ENCODE results near the gene PRKCB.

DNA sequence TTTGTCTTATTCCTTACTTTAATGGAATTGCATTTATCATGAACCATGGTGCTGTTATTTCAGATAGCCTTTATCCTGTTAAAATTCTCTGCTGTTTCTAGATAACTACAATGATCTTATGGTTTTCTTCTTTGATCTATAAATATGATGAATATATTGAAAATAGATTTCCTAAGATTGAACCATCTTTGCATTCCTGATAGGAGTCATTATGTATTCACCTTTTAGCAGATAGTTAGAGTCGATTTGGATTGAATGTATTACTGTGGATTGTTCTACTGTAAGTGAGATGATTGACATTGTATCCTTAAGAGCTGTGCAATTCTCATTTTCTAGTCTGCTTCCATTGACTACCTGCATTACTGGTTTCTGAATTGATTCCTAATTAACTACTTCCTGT, 255.3 kb downstream of the PRKCB start:
- TF ChIP-seq, protein P1, sequence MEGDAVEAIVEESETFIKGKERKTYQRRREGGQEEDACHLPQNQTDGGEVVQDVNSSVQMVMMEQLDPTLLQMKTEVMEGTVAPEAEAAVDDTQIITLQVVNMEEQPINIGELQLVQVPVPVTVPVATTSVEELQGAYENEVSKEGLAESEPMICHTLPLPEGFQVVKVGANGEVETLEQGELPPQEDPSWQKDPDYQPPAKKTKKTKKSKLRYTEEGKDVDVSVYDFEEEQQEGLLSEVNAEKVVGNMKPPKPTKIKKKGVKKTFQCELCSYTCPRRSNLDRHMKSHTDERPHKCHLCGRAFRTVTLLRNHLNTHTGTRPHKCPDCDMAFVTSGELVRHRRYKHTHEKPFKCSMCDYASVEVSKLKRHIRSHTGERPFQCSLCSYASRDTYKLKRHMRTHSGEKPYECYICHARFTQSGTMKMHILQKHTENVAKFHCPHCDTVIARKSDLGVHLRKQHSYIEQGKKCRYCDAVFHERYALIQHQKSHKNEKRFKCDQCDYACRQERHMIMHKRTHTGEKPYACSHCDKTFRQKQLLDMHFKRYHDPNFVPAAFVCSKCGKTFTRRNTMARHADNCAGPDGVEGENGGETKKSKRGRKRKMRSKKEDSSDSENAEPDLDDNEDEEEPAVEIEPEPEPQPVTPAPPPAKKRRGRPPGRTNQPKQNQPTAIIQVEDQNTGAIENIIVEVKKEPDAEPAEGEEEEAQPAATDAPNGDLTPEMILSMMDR (conservative IDR thresholded peaks at IDR 0.05 in 1 of 2, IDR thresholded peaks at IDR 0.05 in 1 of 2; ENCODE audit: low read depth in 1 of 2, low read length in 2 of 2), result no peak
- TF ChIP-seq EZH2 (IDR thresholded peaks at IDR 0.05; ENCODE audit: low read length, missing control alignments), result no peak
